ENCODE measurements around the gene USP49. TPM values are rescaled to one million over a fixed set of nuclear protein-coding genes. Genes with fewer than 3 reads are reported as not detected.

USP49 gene
- total RNA-seq, 6 donors from 2014 or later, result 2.7 to 16.8 (median 4.3) TPM

DNA sequence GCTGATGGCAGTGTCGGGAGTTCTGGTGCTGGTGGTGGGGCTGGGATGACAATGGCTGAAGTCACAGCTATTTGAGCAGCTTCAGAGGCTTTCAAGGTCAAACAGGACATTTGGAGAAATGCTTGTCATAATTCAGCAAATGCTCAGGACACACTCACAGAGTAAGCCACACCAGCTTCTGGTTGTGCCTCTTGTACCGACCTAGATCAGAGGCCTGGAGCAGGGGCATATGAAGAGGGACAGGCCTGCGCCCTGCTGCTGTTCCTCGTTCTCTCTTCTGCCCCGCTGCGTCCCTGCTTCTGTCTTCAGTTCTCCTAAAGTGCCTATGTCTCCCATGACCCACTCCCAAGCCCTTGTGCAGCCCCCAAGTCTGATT, 147.1 kb downstream of the USP49 start:
- H3K4me1 ChIP-seq, result peaks cover 0 to 34% (median 2%) of the 10 kb centered on the region in 4 donors
- H3K27ac ChIP-seq, result peak overlapping the region; percentile 30 to 74 (median 52)
- H3K27me3 ChIP-seq, result no peaks in the 10 kb centered on the region
- no peaks in the 10 kb centered on the region for H3K36me3 ChIP-seq
- no peak overlapping the region for H3K4me3 ChIP-seq
- ATAC-seq (ENCODE audit: low FRiP score in 2 of 2), result peak in 1 of 2 donors; percentile 12
- WGBS, 2 donors, result 71 to 83% methylated on average over 6 of the region's 6 CpGs
- TF ChIP-seq EP300 (IDR thresholded peaks at IDR 0.05) (no peak), POLR2A (IDR thresholded peaks at IDR 0.05) (no peak), POLR2AphosphoS5 (IDR thresholded peaks at IDR 0.05) (no peak)
- TF ChIP-seq, protein P1, sequence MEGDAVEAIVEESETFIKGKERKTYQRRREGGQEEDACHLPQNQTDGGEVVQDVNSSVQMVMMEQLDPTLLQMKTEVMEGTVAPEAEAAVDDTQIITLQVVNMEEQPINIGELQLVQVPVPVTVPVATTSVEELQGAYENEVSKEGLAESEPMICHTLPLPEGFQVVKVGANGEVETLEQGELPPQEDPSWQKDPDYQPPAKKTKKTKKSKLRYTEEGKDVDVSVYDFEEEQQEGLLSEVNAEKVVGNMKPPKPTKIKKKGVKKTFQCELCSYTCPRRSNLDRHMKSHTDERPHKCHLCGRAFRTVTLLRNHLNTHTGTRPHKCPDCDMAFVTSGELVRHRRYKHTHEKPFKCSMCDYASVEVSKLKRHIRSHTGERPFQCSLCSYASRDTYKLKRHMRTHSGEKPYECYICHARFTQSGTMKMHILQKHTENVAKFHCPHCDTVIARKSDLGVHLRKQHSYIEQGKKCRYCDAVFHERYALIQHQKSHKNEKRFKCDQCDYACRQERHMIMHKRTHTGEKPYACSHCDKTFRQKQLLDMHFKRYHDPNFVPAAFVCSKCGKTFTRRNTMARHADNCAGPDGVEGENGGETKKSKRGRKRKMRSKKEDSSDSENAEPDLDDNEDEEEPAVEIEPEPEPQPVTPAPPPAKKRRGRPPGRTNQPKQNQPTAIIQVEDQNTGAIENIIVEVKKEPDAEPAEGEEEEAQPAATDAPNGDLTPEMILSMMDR (IDR thresholded peaks at IDR 0.05), result no peak
- no peaks in the 10 kb centered on the region for H3K9me3 ChIP-seq
- DNase-seq, result peak in 1 of 2 donors; percentile 47

DNA sequence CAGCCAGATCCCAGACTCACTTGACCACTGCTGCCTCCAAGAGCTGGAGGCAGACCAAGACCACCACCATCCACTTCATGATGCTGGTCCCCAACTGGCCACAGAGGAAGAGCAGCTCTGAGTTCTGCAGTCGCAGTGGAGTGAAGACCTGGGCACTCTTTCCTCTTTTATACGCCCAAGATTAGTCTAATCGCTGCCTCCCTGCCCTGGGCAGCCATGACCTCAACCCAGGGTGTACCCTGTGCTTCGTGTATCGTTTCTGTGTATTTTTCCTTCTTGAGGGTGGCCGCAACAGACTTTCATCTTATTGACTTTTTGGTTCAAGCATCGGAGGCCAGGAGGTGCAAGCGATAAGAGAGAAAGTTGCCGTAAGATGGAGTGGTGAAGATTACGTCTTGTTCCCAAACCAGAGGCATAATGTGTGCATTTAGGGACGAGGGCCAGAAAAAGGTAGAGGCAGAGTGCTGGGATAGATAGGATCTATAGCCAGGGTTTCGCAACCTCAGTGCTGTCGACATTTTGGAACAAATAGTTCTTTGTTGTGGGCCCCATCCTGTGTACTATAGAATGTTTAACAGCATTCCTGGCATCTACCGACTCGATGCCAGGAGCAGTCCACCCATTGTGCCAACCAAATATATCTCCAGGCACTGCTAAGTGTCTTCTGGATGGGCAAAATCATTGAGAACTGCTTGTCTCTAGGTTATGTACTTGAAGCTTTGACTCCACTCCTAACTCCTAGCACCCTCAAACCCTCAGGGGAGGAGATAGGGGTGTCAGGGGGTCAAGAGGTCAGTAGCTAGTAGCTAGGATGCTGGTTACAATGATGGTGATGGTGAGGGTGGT, 147.7 kb downstream of the USP49 start, which contains the start of gene PGC:
TSS of gene PGC (minus strand) at position 142 of the 846 bp plus-strand sequence. CDS start at position 79, 63 bp downstream.
- DNase-seq (peak in 1 of 2 donors; percentile 79), ATAC-seq (ENCODE audit: low FRiP score in 2 of 2) (peak; percentile 28 to 64)
- TF ChIP-seq EP300 (IDR thresholded peaks at IDR 0.05), result peak in 1 of 4 donors; percentile 64
- TF ChIP-seq POLR2AphosphoS5 (IDR thresholded peaks at IDR 0.05), result peak in 1 of 2 donors; percentile 26
- peak in 1 of 4 donors; percentile 64 for TF ChIP-seq POLR2A (IDR thresholded peaks at IDR 0.05)
- TF ChIP-seq, protein P1 (IDR thresholded peaks at IDR 0.05), result no peak
- Histone ChIP-seq H3K4me1 (peaks cover 0 to 34% (median 2%) of the 10 kb centered on the region in 4 donors), H3K36me3 (no peaks in the 10 kb centered on the region), H3K9me3 (no peaks in the 10 kb centered on the region), H3K27me3 (no peaks in the 10 kb centered on the region), H3K27ac (peak within 1 kb of the TSS; percentile 30 to 74 (median 56)), H3K4me3 (peak within 1 kb of the TSS in 2 of 4 donors; percentile 30 to 41)
- 62% methylated on average over 15 of the region's 15 CpGs for WGBS, 2 donors

DNA sequence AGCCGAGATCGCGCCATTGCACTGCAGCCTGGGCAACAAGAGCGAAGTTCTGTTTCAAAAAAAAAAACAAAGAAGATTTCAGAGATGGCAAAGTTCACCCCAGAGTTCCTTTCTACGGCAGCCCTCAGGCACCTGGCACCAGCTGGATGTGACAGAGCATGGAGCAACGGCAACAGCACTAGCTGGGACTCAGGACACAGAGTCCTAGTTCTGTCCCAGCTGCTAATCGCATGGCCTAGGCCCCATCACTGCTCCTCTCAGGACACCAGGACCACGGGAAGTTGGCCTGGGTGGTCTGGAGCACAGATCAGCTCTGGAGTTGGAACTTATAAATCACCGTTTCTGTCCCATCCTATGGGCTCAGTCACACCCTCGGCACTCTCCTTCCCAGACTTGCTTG, 149.1 kb downstream of the USP49 start:
- ATAC-seq (ENCODE audit: low FRiP score in 2 of 2) (no peak), DNase-seq (no peak)
- no peaks in the 10 kb centered on the region for H3K36me3 ChIP-seq
- TF ChIP-seq EP300 (IDR thresholded peaks at IDR 0.05) (no peak), POLR2AphosphoS5 (IDR thresholded peaks at IDR 0.05) (no peak)
- TF ChIP-seq, protein P1 (IDR thresholded peaks at IDR 0.05), result no peak
- peaks cover 0 to 41% (median 6%) of the 10 kb centered on the region in 4 donors for H3K4me1 ChIP-seq
- no peaks in the 10 kb centered on the region for H3K27me3 ChIP-seq
- H3K9me3 ChIP-seq, result no peaks in the 10 kb centered on the region
- H3K27ac ChIP-seq, result peak overlapping the region in 2 of 4 donors; percentile 73 to 74
- peak overlapping the region in 2 of 4 donors; percentile 30 to 41 for H3K4me3 ChIP-seq
- WGBS, 2 donors, result 90 to 95% methylated on average over 9 to 10 of the region's 10 CpGs

DNA sequence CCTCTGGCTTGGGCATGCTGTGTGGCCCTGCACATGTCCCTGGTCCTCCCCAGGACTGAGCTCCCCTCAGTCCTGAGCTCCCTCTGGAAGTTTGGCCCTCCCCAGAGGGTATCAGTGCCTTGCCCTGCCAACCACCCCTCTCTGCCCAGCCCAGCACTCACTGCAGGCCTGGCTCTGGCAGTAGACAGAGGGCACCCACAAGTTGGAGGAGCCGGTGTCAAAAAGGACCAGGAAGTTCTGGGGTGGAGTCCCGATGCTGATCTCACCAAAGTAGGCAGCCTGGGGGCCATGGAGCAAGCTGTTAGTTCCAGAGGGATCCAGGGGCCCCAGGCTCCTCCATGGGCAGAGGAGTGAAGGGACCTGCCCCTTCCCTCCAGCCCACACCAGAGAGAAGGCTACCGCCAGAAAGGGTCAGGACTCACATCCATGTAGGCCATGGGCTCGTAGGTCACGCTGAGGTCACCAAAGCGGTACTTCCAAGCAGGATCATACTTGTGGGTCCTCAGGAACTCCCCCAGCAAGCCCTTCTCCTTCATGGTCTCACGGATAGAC, 150.9 kb downstream of the USP49 start:
- Histone ChIP-seq H3K27ac (peak overlapping the region in 2 of 4 donors; percentile 21 to 69), H3K9me3 (no peaks in the 10 kb centered on the region), H3K4me1 (peaks cover 0 to 42% (median 9%) of the 10 kb centered on the region in 4 donors), H3K4me3 (peak overlapping the region in 2 of 4 donors; percentile 30 to 41), H3K27me3 (no peaks in the 10 kb centered on the region), H3K36me3 (no peaks in the 10 kb centered on the region)
- TF ChIP-seq POLR2A (IDR thresholded peaks at IDR 0.05) (peak in 1 of 4 donors; percentile 8), EP300 (IDR thresholded peaks at IDR 0.05) (no peak), POLR2AphosphoS5 (IDR thresholded peaks at IDR 0.05) (no peak)
- TF ChIP-seq, protein P1 (IDR thresholded peaks at IDR 0.05), result no peak
- ATAC-seq (ENCODE audit: low FRiP score in 2 of 2) (no peak), DNase-seq (no peak)
- WGBS, 2 donors, result 68 to 75% methylated on average over 4 to 6 of the region's 7 CpGs
